K562 (cell line): ENCODE data around the gene CXCL1. TPM values are rescaled to one million over a fixed set of nuclear protein-coding genes. Genes with fewer than 3 reads are reported as not detected.
A peak's percentile ranks its signal among the peaks of the same experiment; 100 is the strongest.

ENCODE experiments used
- BRF1 ChIP-seq: IDR thresholded peaks from 3 replicates; pipeline ENCODE4 v1.6.1; 2011; ENCODE audit warnings: borderline replicate concordance, mild to moderate bottlenecking; ENCODE audit not compliant: insufficient read length; ENCODE audit errors: extremely low read depth
- CEBPZ ChIP-seq: fragments of 150-350 bp; IDR thresholded peaks from 2 replicates; pipeline ENCODE4 v1.6.1; 2014; ENCODE audit warnings: low read depth, mild to moderate bottlenecking, low read length, borderline replicate concordance
- CXXC5 ChIP-seq: fragments of 250-450 bp; sonication (Bioruptor Pico); IDR thresholded peaks from 2 replicates; pipeline ENCODE4 v1.8.0; 2022; ENCODE audit warnings: inconsistent platforms, mild to moderate bottlenecking, moderate library complexity
- DACH1 ChIP-seq: fragments of 450-650 bp; IDR thresholded peaks from 2 replicates; pipeline ENCODE4 v1.6.1; 2018; ENCODE audit not compliant: partially characterized antibody
- HMBOX1 ChIP-seq: sonication (generic); IDR thresholded peaks from 2 replicates; pipeline ENCODE4 v1.6.1; 2016
- KAT8 ChIP-seq: fragments of 450-650 bp; IDR thresholded peaks from 2 replicates; pipeline ENCODE4 v1.6.1; 2016; ENCODE audit warnings: low read depth, mild to moderate bottlenecking
- MEF2A ChIP-seq: IDR thresholded peaks from 2 replicates; pipeline ENCODE4 v1.6.1; 2011; ENCODE audit warnings: low read depth, mild to moderate bottlenecking, low read length, moderate library complexity; ENCODE audit not compliant: control insufficient read depth
- MLX ChIP-seq, 2 experiments: fragments of 450-650 bp in 1 of 2; sonication (generic) in 1 of 2; formaldehyde crosslinking; conservative IDR thresholded peaks; 2 replicates each; pipeline versions ENCODE4 v1.4.0 to v1.8.1; 2020 to 2022; ENCODE audit warnings: mild to moderate bottlenecking in 1 of 2, missing genetic modification reagents in 1 of 2
- NCOA6 ChIP-seq: fragments of 450-650 bp; IDR thresholded peaks from 2 replicates; pipeline ENCODE4 v1.6.1; 2017; ENCODE audit warnings: mild to moderate bottlenecking
- POLR2A ChIP-seq: fragments of 450-650 bp; conservative IDR thresholded peaks from 2 replicates; pipeline ENCODE4 v1.6.1; 2016
- PRMT5 ChIP-seq: sonication (generic); formaldehyde crosslinking; IDR thresholded peaks from 2 replicates; pipeline ENCODE4 v1.5.0; 2020; ENCODE audit warnings: missing genetic modification reagents
- PURB ChIP-seq: sonication (generic); formaldehyde crosslinking; IDR thresholded peaks from 2 replicates; pipeline ENCODE4 v1.9.0; 2021; ENCODE audit warnings: low read depth, mild to moderate bottlenecking, missing genetic modification reagents
- RERE ChIP-seq: sonication (generic); formaldehyde crosslinking; IDR thresholded peaks from 2 replicates; pipeline ENCODE4 v1.8.0; 2023; ENCODE audit warnings: missing genetic modification reagents, mild to moderate bottlenecking, borderline replicate concordance
- TEAD1 ChIP-seq, 2 experiments: fragments of 450-650 bp in 1 of 2; sonication (generic) in 1 of 2; formaldehyde crosslinking; IDR thresholded peaks; 2 replicates each; pipeline versions ENCODE4 v1.4.0 to v1.8.0; 2020 to 2022; ENCODE audit warnings: mild to moderate bottlenecking in 2 of 2, missing genetic modification reagents in 1 of 2
- TGIF2 ChIP-seq: sonication (generic); formaldehyde crosslinking; IDR thresholded peaks from 2 replicates; pipeline ENCODE4 v1.8.1; 2022; ENCODE audit warnings: mild to moderate bottlenecking, missing genetic modification reagents, moderate library complexity
- ZFP1 ChIP-seq: fragments of 450-650 bp; formaldehyde crosslinking; IDR thresholded peaks from 2 replicates; pipeline ENCODE4 v1.4.0; 2020; ENCODE audit warnings: mild to moderate bottlenecking, mixed read lengths
- ZNF408 ChIP-seq: fragments of 250-450 bp; sonication (Bioruptor Pico); IDR thresholded peaks from 2 replicates; pipeline ENCODE4 v1.4.0; 2020; ENCODE audit warnings: low read depth, mild to moderate bottlenecking, moderate library complexity
- ZNF584 ChIP-seq: fragments of 200-800 bp; sonication (Bioruptor generic); IDR thresholded peaks from 2 replicates; pipeline ENCODE4 v1.6.1; 2016; ENCODE audit warnings: low read depth, mild to moderate bottlenecking, missing genetic modification characterization, missing compliant biosample characterization
- polyA plus RNA-seq, 8 experiments: library from polyadenylated mRNA; depleted of rRNA in 4 of 8; stranded (reverse) in 5 of 8; unstranded in 3 of 8; fragments of >200 nt; fragmentation: Nextera tagmentation in 2 of 8; fragmentation: Illumina TruSeq in 1 of 8; extraction: Ambion mirVana in 2 of 8; extraction: Trizol in 1 of 8; gene quantifications; 2 replicates each; pipeline versions ENCODE4 v1.2.1 to v1.2.3, GENCODE V29; 2011 to 2014; ENCODE audit warnings: inconsistent platforms in 1 of 8, missing spikeins in 1 of 8
- total RNA-seq, 7 experiments: library from RNA; depleted of rRNA in 6 of 7; stranded (reverse); fragments of >200 nt in 6 of 7; fragmentation: Illumina TruSeq in 2 of 7; extraction: Trizol in 2 of 7; gene quantifications; 2 replicates each; pipeline versions ENCODE4 v1.2.1 to v1.2.3, GENCODE V29; 2011 to 2021; ENCODE audit warnings: low replicate concordance in 1 of 7

Gene CXCL1
- total and polyA plus RNA-seq, 9 of the 15 experiments (the other 6 are each of a cell fraction or from before 2014, with no cell fraction given) = 0.07 to 2.2 (median 0.32) TPM; not detected in 3

GRCh38 chr4:73908965-73909364 is 39.8 kb downstream of the CXCL1 start (continued):
- TF ChIP-seq NCOA6 (no peak), ZNF408 (CRISPR knock-in tag) (no peak), BRF1 (no peak), POLR2A (no peak), RERE (CRISPR knock-in tag) (no peak), MLX (CRISPR knock-in tag; conservative IDR thresholded peaks at IDR 0.05) (no peak), MEF2A (no peak), CEBPZ (no peak), ZNF584 (CRISPR knock-in tag) (no peak), DACH1 (no peak), TGIF2 (CRISPR knock-in tag) (no peak), PURB (CRISPR knock-in tag) (no peak), TEAD1 (CRISPR knock-in tag; IDR thresholded peaks at IDR 0.05) (no peak), PRMT5 (CRISPR knock-in tag) (no peak), ZFP1 (CRISPR knock-in tag) (no peak), HMBOX1 (peak; percentile 76), CXXC5 (CRISPR knock-in tag) (no peak), KAT8 (no peak)
